Measurements from ENCODE around the gene ARHGEF37. TPM values are rescaled to one million over a fixed set of nuclear protein-coding genes. Genes with fewer than 3 reads are reported as not detected.
"Not testable (repeated sequence)": the region's sequence is repeated elsewhere in the genome, so short reads cannot be mapped to it uniquely, and the experiment has no call there.

ARHGEF37 gene
- total RNA-seq, 1 donor from 2014 or later, result 1.0 TPM

- Mint-ChIP-seq H3K9me3 (ENCODE audit: unreplicated experiment) (no peaks in the 10 kb centered on the region), H3K4me3 (ENCODE audit: unreplicated experiment) (no peak overlapping the region), H3K4me1 (ENCODE audit: low read depth, unreplicated experiment) (no peaks in the 10 kb centered on the region), H3K27me3 (ENCODE audit: unreplicated experiment) (peaks cover 10% of the 10 kb centered on the region), H3K27ac (ENCODE audit: unreplicated experiment) (no peak overlapping the region), H3K36me3 (ENCODE audit: unreplicated experiment) (no peaks in the 10 kb centered on the region)
- DNase-seq, result no peak
- TF ChIP-seq CTCF (IDR thresholded peaks at IDR 0.05; ENCODE audit: partially characterized antibody, unreplicated experiment), result no peak
These were observed 66.0 kb downstream of the ARHGEF37 start for GRCh38 chr5:149647334-149647733.

GRCh38 chr5:149648464-149649393 is 67.4 kb downstream of the ARHGEF37 start:
- H3K36me3 Mint-ChIP-seq (ENCODE audit: unreplicated experiment); H3K27ac Mint-ChIP-seq (ENCODE audit: unreplicated experiment): not testable (repeated sequence)

GRCh38 chr5:149649730-149650129 is 68.4 kb downstream of the ARHGEF37 start:
- H3K27me3 Mint-ChIP-seq (ENCODE audit: unreplicated experiment); H3K4me1 Mint-ChIP-seq (ENCODE audit: low read depth, unreplicated experiment); H3K36me3 Mint-ChIP-seq (ENCODE audit: unreplicated experiment); H3K4me3 Mint-ChIP-seq (ENCODE audit: unreplicated experiment); H3K27ac Mint-ChIP-seq (ENCODE audit: unreplicated experiment); DNase-seq; H3K9me3 Mint-ChIP-seq (ENCODE audit: unreplicated experiment): not testable (repeated sequence)

More at GRCh38 chr5:149648464-149649393, 67.4 kb downstream of the ARHGEF37 start:
- not testable (repeated sequence) for H3K27me3 Mint-ChIP-seq (ENCODE audit: unreplicated experiment); H3K4me3 Mint-ChIP-seq (ENCODE audit: unreplicated experiment); H3K4me1 Mint-ChIP-seq (ENCODE audit: low read depth, unreplicated experiment); H3K9me3 Mint-ChIP-seq (ENCODE audit: unreplicated experiment); DNase-seq

GRCh38 chr5:149651686-149652085 is 70.4 kb downstream of the ARHGEF37 start:
- peaks cover 5% of the 10 kb centered on the region for H3K4me1 Mint-ChIP-seq (ENCODE audit: low read depth, unreplicated experiment)
- DNase-seq, result no peak
- no peaks in the 10 kb centered on the region for H3K9me3 Mint-ChIP-seq (ENCODE audit: unreplicated experiment)
- H3K27ac Mint-ChIP-seq (ENCODE audit: unreplicated experiment), result no peak overlapping the region
- no peaks in the 10 kb centered on the region for H3K36me3 Mint-ChIP-seq (ENCODE audit: unreplicated experiment)
- H3K27me3 Mint-ChIP-seq (ENCODE audit: unreplicated experiment), result peaks cover 2% of the 10 kb centered on the region
- no peak for TF ChIP-seq CTCF (IDR thresholded peaks at IDR 0.05; ENCODE audit: partially characterized antibody, unreplicated experiment)
- H3K4me3 Mint-ChIP-seq (ENCODE audit: unreplicated experiment), result no peak overlapping the region

GRCh38 chr5:149652697-149653096 is 71.4 kb downstream of the ARHGEF37 start:
- Mint-ChIP-seq H3K4me1 (ENCODE audit: low read depth, unreplicated experiment) (peaks cover 5% of the 10 kb centered on the region), H3K27me3 (ENCODE audit: unreplicated experiment) (peaks cover 3% of the 10 kb centered on the region), H3K9me3 (ENCODE audit: unreplicated experiment) (no peaks in the 10 kb centered on the region), H3K27ac (ENCODE audit: unreplicated experiment) (no peak overlapping the region), H3K36me3 (ENCODE audit: unreplicated experiment) (no peaks in the 10 kb centered on the region), H3K4me3 (ENCODE audit: unreplicated experiment) (no peak overlapping the region)
- DNase-seq, result no peak
- no peak for TF ChIP-seq CTCF (IDR thresholded peaks at IDR 0.05; ENCODE audit: partially characterized antibody, unreplicated experiment)

GRCh38 chr5:149654231-149654630 is 72.9 kb downstream of the ARHGEF37 start:
- Mint-ChIP-seq H3K27me3 (ENCODE audit: unreplicated experiment) (peaks cover 7% of the 10 kb centered on the region), H3K36me3 (ENCODE audit: unreplicated experiment) (no peaks in the 10 kb centered on the region), H3K4me1 (ENCODE audit: low read depth, unreplicated experiment) (peaks cover 5% of the 10 kb centered on the region), H3K27ac (ENCODE audit: unreplicated experiment) (no peak overlapping the region), H3K9me3 (ENCODE audit: unreplicated experiment) (no peaks in the 10 kb centered on the region), H3K4me3 (ENCODE audit: unreplicated experiment) (no peak overlapping the region)
- no peak for TF ChIP-seq CTCF (IDR thresholded peaks at IDR 0.05; ENCODE audit: partially characterized antibody, unreplicated experiment)
- no peak for DNase-seq
